Sigmoid colon (tissue), 7 donors: ENCODE data around the gene SLC30A4. TPM values are rescaled to one million over a fixed set of nuclear protein-coding genes. Genes with fewer than 3 reads are reported as not detected.

Experiments used
- DNase-seq: peaks from one replicate; pipeline ENCODE4 v3.0.0-alpha.2; 2019
- H3K27ac ChIP-seq, 4 donors: fragments of 200-600 bp; sonication (generic); one replicate each; pipeline ENCODE4 v1.5.1; 2016 to 2019; ENCODE audit warnings: mild to moderate bottlenecking in 1 of 4
- H3K27me3 ChIP-seq, 3 donors: fragments of 200-600 bp; sonication (generic); one replicate each; pipeline ENCODE4 v1.5.1; 2019; ENCODE audit warnings: mild to moderate bottlenecking in 1 of 3
- H3K36me3 ChIP-seq, 4 donors: fragments of 200-600 bp; sonication (generic); one replicate each; pipeline ENCODE4 v1.5.1; 2016 to 2019
- H3K4me1 ChIP-seq, 4 donors: fragments of 200-600 bp; sonication (generic); one replicate each; pipeline ENCODE4 v1.5.1; 2017 to 2019
- H3K4me3 ChIP-seq, 4 donors: fragments of 200-600 bp; sonication (generic); one replicate each; pipeline ENCODE4 v1.5.1; 2017 to 2019; ENCODE audit warnings: mild to moderate bottlenecking in 2 of 4, moderate library complexity in 1 of 4
- H3K9me3 ChIP-seq, 4 donors: fragments of 200-600 bp in 3 of 4; sonication (generic) in 3 of 4; one replicate each; pipeline versions ENCODE4 v1.5.1 to v1.6.1; 2013 to 2019
- CTCF ChIP-seq, 4 experiments: fragments of 450-650 bp in 3 of 4; fragments of 200-600 bp in 1 of 4; IDR thresholded peaks; one replicate each; pipeline ENCODE4 v1.5.1; 2016 to 2019; ENCODE audit warnings: antibody characterized with exemption in 4 of 4, mild to moderate bottlenecking in 3 of 4, moderate library complexity in 2 of 4
- EP300 ChIP-seq, 4 donors: sonication (generic); formaldehyde crosslinking; IDR thresholded peaks; one replicate each; pipeline ENCODE4 v1.6.1; 2017; ENCODE audit warnings: antibody characterized with exemption in 4 of 4
- POLR2A ChIP-seq, 2 donors: fragments of 450-650 bp; IDR thresholded peaks; one replicate each; pipeline ENCODE4 v1.6.1; 2016; ENCODE audit warnings: antibody characterized with exemption in 2 of 2, mild to moderate bottlenecking in 2 of 2, moderate library complexity in 2 of 2
- POLR2AphosphoS5 ChIP-seq, 4 donors: sonication (generic); formaldehyde crosslinking; IDR thresholded peaks; one replicate each; pipeline ENCODE4 v1.6.1; 2017; ENCODE audit warnings: antibody characterized with exemption in 4 of 4
- WGBS, 2 donors: extraction: QIAGEN DNeasy Blood & Tissue Kit; methylation state at CpG; one replicate each; pipeline ENCODE4 v1.1.7; 2013; 5-methylcytosine and 5-hydroxymethylcytosine counted together
- intact Hi-C: fragments of 100-400 bp; cut with DNase I; formaldehyde crosslinking; loops from one replicate; pipeline ENCODE4 v1.15.1; 2023
- polyA plus RNA-seq, 3 donors: library from polyadenylated mRNA; stranded (reverse); fragments of 200-250 nt; gene quantifications; one replicate each; pipeline ENCODE4 v1.2.3, GENCODE V29; 2013
- total RNA-seq, 4 donors: library from RNA; depleted of rRNA; stranded (reverse); fragments of >200 nt; gene quantifications; one replicate each; pipeline ENCODE4 v1.1.0, GENCODE V29; 2016
- donor health status: healthy with polysubstance abuse.
- donor health status: Bipolar disorder and iron deficiency.
- donor health status: healthy.

SLC30A4 gene
- total and polyA plus RNA-seq, 7 donors, result 3.3 to 11.6 (median 9.2) TPM

- Histone ChIP-seq H3K27me3 (no peaks in the 10 kb centered on the region), H3K4me1 (no peaks in the 10 kb centered on the region), H3K4me3 (no peak overlapping the region), H3K27ac (no peak overlapping the region), H3K36me3 (no peaks in the 10 kb centered on the region), H3K9me3 (no peaks in the 10 kb centered on the region)
- WGBS, 2 donors, result 93 to 94% methylated on average over 9 of the region's 9 CpGs
- intact Hi-C loops, result no loop called here
- no peak for DNase-seq
- TF ChIP-seq CTCF (IDR thresholded peaks at IDR 0.05) (no peak), POLR2AphosphoS5 (IDR thresholded peaks at IDR 0.05) (no peak)
Measured at GRCh38 chr15:45549541-45550220, 27.1 kb upstream of the SLC30A4 start.

GRCh38 chr15:45548753-45549520 lies 26.4 kb upstream of the SLC30A4 start:
- no peak overlapping the region for H3K4me3 ChIP-seq
- no peaks in the 10 kb centered on the region for H3K27me3 ChIP-seq
- 83 to 86% methylated on average over 17 of the region's 17 CpGs for WGBS, 2 donors
- H3K27ac ChIP-seq, result no peak overlapping the region
- H3K9me3 ChIP-seq, result no peaks in the 10 kb centered on the region
- DNase-seq, result no peak
- no peaks in the 10 kb centered on the region for H3K36me3 ChIP-seq
- TF ChIP-seq POLR2AphosphoS5 (IDR thresholded peaks at IDR 0.05) (no peak), EP300 (IDR thresholded peaks at IDR 0.05) (no peak), POLR2A (IDR thresholded peaks at IDR 0.05) (no peak), CTCF (IDR thresholded peaks at IDR 0.05) (no peak)
- intact Hi-C loops, result no loop called here
- no peaks in the 10 kb centered on the region for H3K4me1 ChIP-seq

- Histone ChIP-seq H3K27ac (no peak overlapping the region), H3K27me3 (no peaks in the 10 kb centered on the region), H3K9me3 (no peaks in the 10 kb centered on the region), H3K4me1 (no peaks in the 10 kb centered on the region), H3K4me3 (no peak overlapping the region), H3K36me3 (no peaks in the 10 kb centered on the region)
- WGBS, 2 donors, result 92% methylated on average over 7 of the region's 7 CpGs
- TF ChIP-seq POLR2AphosphoS5 (IDR thresholded peaks at IDR 0.05) (no peak), EP300 (IDR thresholded peaks at IDR 0.05) (no peak), POLR2A (IDR thresholded peaks at IDR 0.05) (no peak), CTCF (IDR thresholded peaks at IDR 0.05) (no peak)
- DNase-seq, result no peak
- intact Hi-C loops, result no loop called here
Measured at GRCh38 chr15:45546789-45547188, 24.2 kb upstream of the SLC30A4 start.

- H3K9me3 ChIP-seq, result no peaks in the 10 kb centered on the region
- no peak overlapping the region for H3K4me3 ChIP-seq
- 94% methylated on average over 4 of the region's 4 CpGs for WGBS, 2 donors
- intact Hi-C loops, result no loop called here
- no peaks in the 10 kb centered on the region for H3K36me3 ChIP-seq
- H3K4me1 ChIP-seq, result no peaks in the 10 kb centered on the region
- no peak for DNase-seq
- H3K27me3 ChIP-seq, result no peaks in the 10 kb centered on the region
- H3K27ac ChIP-seq, result no peak overlapping the region
- TF ChIP-seq EP300 (IDR thresholded peaks at IDR 0.05) (no peak), CTCF (IDR thresholded peaks at IDR 0.05) (no peak), POLR2A (IDR thresholded peaks at IDR 0.05) (no peak), POLR2AphosphoS5 (IDR thresholded peaks at IDR 0.05) (no peak)
Measured at GRCh38 chr15:45544266-45545023, 21.9 kb upstream of the SLC30A4 start.
